ENCODE measurements around the gene FH. TPM values are rescaled to one million over a fixed set of nuclear protein-coding genes. Genes with fewer than 3 reads are reported as not detected.

Gene FH
- 95.2 and 97.8 TPM in 2 replicates for total RNA-seq

DNA sequence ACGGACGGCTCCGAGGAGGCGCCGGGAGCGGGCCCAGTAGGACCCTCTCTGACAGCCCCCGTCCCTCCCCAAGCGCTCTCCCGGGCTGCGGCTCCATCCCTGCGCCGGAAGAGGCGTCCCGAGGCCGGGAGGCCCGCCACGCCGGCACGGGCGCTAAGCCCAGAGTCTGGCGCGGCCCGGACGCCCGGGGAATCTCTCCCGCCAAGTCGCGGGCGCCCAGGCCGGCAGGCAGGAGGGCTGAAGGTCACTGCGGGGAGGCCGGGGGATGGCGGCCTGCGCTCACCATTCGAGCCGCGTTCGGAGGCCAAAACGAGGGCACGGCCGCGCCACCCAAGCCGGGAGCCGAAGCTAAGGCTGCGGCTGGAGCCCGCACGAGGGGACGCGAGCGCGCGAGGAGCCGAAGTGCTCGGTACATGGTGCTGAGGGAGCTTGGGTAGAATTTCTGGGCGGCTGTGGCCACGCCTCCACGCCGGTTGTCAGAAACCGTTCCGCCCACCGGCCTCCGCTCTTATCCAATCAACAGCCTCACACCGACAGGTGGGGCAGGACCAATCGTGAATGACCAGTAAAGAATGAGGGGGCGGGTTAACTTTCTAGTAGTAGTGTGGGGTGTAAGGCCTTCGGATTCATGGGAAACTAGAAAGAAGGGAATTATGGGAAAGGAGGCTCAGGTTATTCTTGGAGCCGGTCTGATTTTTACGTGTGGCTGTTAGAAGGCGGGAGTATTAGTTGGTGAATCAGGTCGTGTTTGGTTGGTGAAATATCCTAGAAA, at the start of gene FH:
TSS of gene FH (minus strand) at position 448 of the 772 bp plus-strand sequence. CDS start at position 415, 33 bp downstream.
- Histone ChIP-seq H2AFZ (ENCODE audit: low read length) (peak within 1 kb of the TSS; percentile 83), H3K36me3 (ENCODE audit: insufficient read depth, low read length) (peaks cover 7% of the 10 kb centered on the region), H3K27ac (ENCODE audit: low read depth, low read length) (peak within 1 kb of the TSS; percentile 52), H3K4me3 (ENCODE audit: insufficient read depth, low read length) (peak within 1 kb of the TSS; percentile 90), H4K20me1 (ENCODE audit: insufficient read depth, low read length) (no peaks in the 10 kb centered on the region), H3K79me2 (ENCODE audit: insufficient read depth, low read length) (peaks cover 43% of the 10 kb centered on the region), H3K9me3 (ENCODE audit: low read depth, low read length) (no peaks in the 10 kb centered on the region), H3K4me1 (ENCODE audit: insufficient read depth, low read length) (peaks cover 10% of the 10 kb centered on the region), H3K4me2 (ENCODE audit: insufficient read depth, low read length) (peak within 1 kb of the TSS; percentile 90), H3K27me3 (ENCODE audit: insufficient read depth, low read length) (peaks cover 25% of the 10 kb centered on the region)
- DNase-seq (ENCODE audit: insufficient read length, low spot score, missing footprints): peak; percentile 94
- TF ChIP-seq, protein P1, sequence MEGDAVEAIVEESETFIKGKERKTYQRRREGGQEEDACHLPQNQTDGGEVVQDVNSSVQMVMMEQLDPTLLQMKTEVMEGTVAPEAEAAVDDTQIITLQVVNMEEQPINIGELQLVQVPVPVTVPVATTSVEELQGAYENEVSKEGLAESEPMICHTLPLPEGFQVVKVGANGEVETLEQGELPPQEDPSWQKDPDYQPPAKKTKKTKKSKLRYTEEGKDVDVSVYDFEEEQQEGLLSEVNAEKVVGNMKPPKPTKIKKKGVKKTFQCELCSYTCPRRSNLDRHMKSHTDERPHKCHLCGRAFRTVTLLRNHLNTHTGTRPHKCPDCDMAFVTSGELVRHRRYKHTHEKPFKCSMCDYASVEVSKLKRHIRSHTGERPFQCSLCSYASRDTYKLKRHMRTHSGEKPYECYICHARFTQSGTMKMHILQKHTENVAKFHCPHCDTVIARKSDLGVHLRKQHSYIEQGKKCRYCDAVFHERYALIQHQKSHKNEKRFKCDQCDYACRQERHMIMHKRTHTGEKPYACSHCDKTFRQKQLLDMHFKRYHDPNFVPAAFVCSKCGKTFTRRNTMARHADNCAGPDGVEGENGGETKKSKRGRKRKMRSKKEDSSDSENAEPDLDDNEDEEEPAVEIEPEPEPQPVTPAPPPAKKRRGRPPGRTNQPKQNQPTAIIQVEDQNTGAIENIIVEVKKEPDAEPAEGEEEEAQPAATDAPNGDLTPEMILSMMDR (IDR thresholded peaks at IDR 0.05; ENCODE audit: extremely low read depth, low read depth, low read length): no peak

DNA sequence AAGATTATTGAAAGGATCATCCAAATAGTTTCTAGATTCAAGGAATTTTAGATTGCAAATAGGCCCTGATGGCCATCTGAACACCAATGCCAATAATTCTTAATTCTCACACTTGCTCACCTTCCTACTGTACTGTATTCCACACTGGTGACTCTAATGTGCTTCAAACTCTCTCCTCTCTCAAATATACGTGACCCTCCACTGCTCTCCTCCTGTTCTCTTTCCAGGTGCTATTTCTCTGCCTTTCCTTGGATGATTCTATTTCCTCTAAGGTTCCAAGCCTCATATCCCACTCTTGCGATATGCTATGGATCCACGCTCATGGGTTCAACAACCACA, 41.3 kb upstream of the FH start:
- TF ChIP-seq, protein P1 (IDR thresholded peaks at IDR 0.05; ENCODE audit: extremely low read depth, low read depth, low read length): no peak

DNA sequence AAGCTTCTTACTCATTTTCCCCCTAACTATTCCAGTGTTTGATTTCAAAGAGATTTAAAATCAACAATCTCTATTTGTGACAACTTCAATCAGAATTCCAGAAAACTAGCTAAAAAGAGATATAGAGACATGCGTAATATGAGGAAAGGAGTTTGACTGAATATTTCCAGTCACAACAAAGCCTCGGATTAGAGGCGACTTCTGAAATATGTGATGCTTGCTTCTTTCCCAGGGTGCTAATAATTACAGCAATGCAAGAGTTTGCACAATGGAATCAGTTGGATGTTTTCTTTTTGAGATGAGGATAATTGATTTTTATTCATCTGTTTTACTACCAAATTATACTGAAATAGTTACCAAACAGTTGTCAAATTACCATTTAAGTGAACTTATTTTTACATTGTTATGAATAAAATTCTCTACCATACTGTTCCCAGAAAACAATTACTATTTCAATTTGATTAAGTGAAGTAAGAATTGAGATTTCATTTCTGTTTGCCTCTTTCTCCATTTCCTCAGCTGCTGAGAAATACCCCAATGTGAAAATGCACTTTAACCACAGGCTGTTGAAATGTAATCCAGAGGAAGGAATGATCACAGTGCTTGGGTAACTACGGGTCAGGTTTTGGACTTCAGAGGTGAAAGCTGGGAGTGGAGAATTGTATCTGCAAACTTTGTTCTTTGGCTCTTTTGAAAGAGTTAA, 40.7 kb upstream of the FH start:
- TF ChIP-seq, protein P1 (IDR thresholded peaks at IDR 0.05; ENCODE audit: extremely low read depth, low read depth, low read length): no peak
- no peak overlapping the region for H3K4me3 ChIP-seq (ENCODE audit: insufficient read depth, low read length)
- H2AFZ ChIP-seq (ENCODE audit: low read length): no peak overlapping the region
- no peaks in the 10 kb centered on the region for H3K27me3 ChIP-seq (ENCODE audit: insufficient read depth, low read length)
- no peaks in the 10 kb centered on the region for H4K20me1 ChIP-seq (ENCODE audit: insufficient read depth, low read length)
- DNase-seq (ENCODE audit: insufficient read length, low spot score, missing footprints): no peak
- H3K4me1 ChIP-seq (ENCODE audit: insufficient read depth, low read length): no peaks in the 10 kb centered on the region
- no peak overlapping the region for H3K4me2 ChIP-seq (ENCODE audit: insufficient read depth, low read length)
- H3K36me3 ChIP-seq (ENCODE audit: insufficient read depth, low read length): no peaks in the 10 kb centered on the region
- H3K9me3 ChIP-seq (ENCODE audit: low read depth, low read length): no peaks in the 10 kb centered on the region
- H3K27ac ChIP-seq (ENCODE audit: low read depth, low read length): no peak overlapping the region
- H3K79me2 ChIP-seq (ENCODE audit: insufficient read depth, low read length): no peaks in the 10 kb centered on the region

More for the DNA sequence above, 41.3 kb upstream of the FH start:
- no peaks in the 10 kb centered on the region for H3K27me3 ChIP-seq (ENCODE audit: insufficient read depth, low read length)
- no peaks in the 10 kb centered on the region for H3K4me1 ChIP-seq (ENCODE audit: insufficient read depth, low read length)
- no peak for DNase-seq (ENCODE audit: insufficient read length, low spot score, missing footprints)
- H3K9me3 ChIP-seq (ENCODE audit: low read depth, low read length): no peaks in the 10 kb centered on the region
- no peak overlapping the region for H3K4me2 ChIP-seq (ENCODE audit: insufficient read depth, low read length)
- H3K79me2 ChIP-seq (ENCODE audit: insufficient read depth, low read length): no peaks in the 10 kb centered on the region
- H3K36me3 ChIP-seq (ENCODE audit: insufficient read depth, low read length): no peaks in the 10 kb centered on the region
- H3K27ac ChIP-seq (ENCODE audit: low read depth, low read length): no peak overlapping the region
- H3K4me3 ChIP-seq (ENCODE audit: insufficient read depth, low read length): no peak overlapping the region
- H4K20me1 ChIP-seq (ENCODE audit: insufficient read depth, low read length): no peaks in the 10 kb centered on the region
- H2AFZ ChIP-seq (ENCODE audit: low read length): no peak overlapping the region

DNA sequence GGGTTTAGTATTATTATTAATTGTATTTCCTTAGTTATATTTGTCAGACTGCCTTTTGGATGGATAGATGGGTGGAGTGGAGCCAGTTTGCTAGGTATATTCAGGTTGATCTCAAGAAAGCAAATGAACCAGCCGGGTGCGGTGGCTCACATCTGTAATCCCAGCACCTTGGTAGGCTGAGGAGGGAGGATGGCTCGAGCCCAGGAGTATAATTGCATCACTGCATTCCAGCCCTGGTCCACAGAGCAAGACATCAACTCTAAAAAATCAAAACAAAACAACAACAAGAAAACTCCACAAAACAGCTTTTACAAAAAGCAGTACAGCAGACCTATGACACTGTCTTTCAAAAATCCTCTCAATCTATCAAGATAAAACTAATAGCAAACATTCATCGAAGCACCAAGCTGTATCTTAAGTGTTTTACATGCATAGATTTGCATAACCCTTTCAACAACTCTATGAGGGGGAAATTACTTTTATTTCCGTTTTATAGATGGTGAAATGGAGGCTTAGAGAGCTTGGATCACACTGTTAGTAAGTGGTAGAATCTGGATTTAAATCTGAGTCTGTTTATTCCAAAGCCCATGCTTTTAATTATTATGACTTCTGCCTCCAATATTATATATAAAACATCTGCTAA, 38.1 kb upstream of the FH start:
- H3K4me1 ChIP-seq (ENCODE audit: insufficient read depth, low read length): no peaks in the 10 kb centered on the region
- no peak overlapping the region for H3K4me2 ChIP-seq (ENCODE audit: insufficient read depth, low read length)
- H3K27ac ChIP-seq (ENCODE audit: low read depth, low read length): no peak overlapping the region
- H3K36me3 ChIP-seq (ENCODE audit: insufficient read depth, low read length): no peaks in the 10 kb centered on the region
- no peak overlapping the region for H3K4me3 ChIP-seq (ENCODE audit: insufficient read depth, low read length)
- no peaks in the 10 kb centered on the region for H3K9me3 ChIP-seq (ENCODE audit: low read depth, low read length)
- H3K27me3 ChIP-seq (ENCODE audit: insufficient read depth, low read length): no peaks in the 10 kb centered on the region
- no peak for DNase-seq (ENCODE audit: insufficient read length, low spot score, missing footprints)
- H2AFZ ChIP-seq (ENCODE audit: low read length): no peak overlapping the region
- H4K20me1 ChIP-seq (ENCODE audit: insufficient read depth, low read length): no peaks in the 10 kb centered on the region
- TF ChIP-seq, protein P1 (IDR thresholded peaks at IDR 0.05; ENCODE audit: extremely low read depth, low read depth, low read length): no peak
- H3K79me2 ChIP-seq (ENCODE audit: insufficient read depth, low read length): no peaks in the 10 kb centered on the region

All from osteoblast (primary cell).